Mesothelial cell of epicardium (in vitro differentiated cells): ENCODE data around the gene ODC1. TPM values are rescaled to one million over a fixed set of nuclear protein-coding genes. Genes with fewer than 3 reads are reported as not detected.
A peak's percentile ranks its signal among the peaks of the same experiment; 100 is the strongest.

Source experiments
- DNase-seq, 2 experiments: peaks; one replicate each; pipeline ENCODE4 v3.0.0; 2021; ENCODE audit warnings: low spot score in 2 of 2; ENCODE audit not compliant: unreplicated experiment in 2 of 2
- H3K27ac Mint-ChIP-seq: 2 replicates; pipeline ENCODE4 v1.8.0; 2021; ENCODE audit warnings: mixed read lengths
- H3K27me3 Mint-ChIP-seq: 2 replicates; pipeline ENCODE4 v1.8.0; 2021; ENCODE audit warnings: low read depth, mixed read lengths
- H3K36me3 Mint-ChIP-seq: 2 replicates; pipeline ENCODE4 v1.8.0; 2021; ENCODE audit warnings: mixed read lengths
- H3K4me1 Mint-ChIP-seq: 2 replicates; pipeline ENCODE4 v1.8.0; 2021; ENCODE audit warnings: mixed read lengths
- H3K4me3 Mint-ChIP-seq: 2 replicates; pipeline ENCODE4 v1.8.0; 2021; ENCODE audit warnings: mild to moderate bottlenecking, moderate library complexity, mixed read lengths
- H3K9me3 Mint-ChIP-seq: 2 replicates; pipeline ENCODE4 v1.8.0; 2021; ENCODE audit warnings: mixed read lengths
- CTCF ChIP-seq: fragments of 200-600 bp; sonication (generic); IDR thresholded peaks from one replicate; pipeline ENCODE4 v1.5.0; 2021; ENCODE audit warnings: antibody characterized with exemption; ENCODE audit not compliant: unreplicated experiment
- total RNA-seq: library from RNA; stranded (reverse); gene quantifications from 3 replicates; pipeline ENCODE4 v1.2.1, GENCODE V29; 2021

Gene ODC1
- total RNA-seq, 1 donor from 2014 or later, result 148 TPM

- no peaks in the 10 kb centered on the region for H3K9me3 Mint-ChIP-seq
- H3K27me3 Mint-ChIP-seq, result no peaks in the 10 kb centered on the region
- TF ChIP-seq CTCF, result no peak
- peak overlapping the region; percentile 9 for H3K27ac Mint-ChIP-seq
- H3K4me1 Mint-ChIP-seq, result peaks cover 2% of the 10 kb centered on the region
- no peak for DNase-seq
- H3K4me3 Mint-ChIP-seq, result no peak overlapping the region
- no peaks in the 10 kb centered on the region for H3K36me3 Mint-ChIP-seq
Measured at GRCh38 chr2:10392951-10393639, 55.0 kb downstream of the ODC1 start.

- TF ChIP-seq CTCF, result no peak
- no peaks in the 10 kb centered on the region for H3K9me3 Mint-ChIP-seq
- no peaks in the 10 kb centered on the region for H3K27me3 Mint-ChIP-seq
- no peak for DNase-seq
- no peaks in the 10 kb centered on the region for H3K36me3 Mint-ChIP-seq
- H3K4me3 Mint-ChIP-seq, result no peak overlapping the region
- peak overlapping the region; percentile 9 for H3K27ac Mint-ChIP-seq
- H3K4me1 Mint-ChIP-seq, result peaks cover 2% of the 10 kb centered on the region
Measured at GRCh38 chr2:10392548-10392947, 55.6 kb downstream of the ODC1 start.

- H3K27me3 Mint-ChIP-seq, result no peaks in the 10 kb centered on the region
- no peaks in the 10 kb centered on the region for H3K36me3 Mint-ChIP-seq
- H3K9me3 Mint-ChIP-seq, result no peaks in the 10 kb centered on the region
- peaks cover 2% of the 10 kb centered on the region for H3K4me1 Mint-ChIP-seq
- DNase-seq, result no peak
- H3K27ac Mint-ChIP-seq, result no peak overlapping the region
- no peak for TF ChIP-seq CTCF
- no peak overlapping the region for H3K4me3 Mint-ChIP-seq
Measured at GRCh38 chr2:10392100-10392499, 56.0 kb downstream of the ODC1 start.

GRCh38 chr2:10390369-10390801 is 57.7 kb downstream of the ODC1 start:
- Mint-ChIP-seq H3K27ac (no peak overlapping the region), H3K9me3 (no peaks in the 10 kb centered on the region), H3K27me3 (no peaks in the 10 kb centered on the region), H3K4me3 (no peak overlapping the region), H3K36me3 (no peaks in the 10 kb centered on the region), H3K4me1 (peaks cover 2% of the 10 kb centered on the region)
- TF ChIP-seq CTCF, result no peak
- no peak for DNase-seq

Other genes with a start within 250 kb of the ODC1 start
- gene HPCAL1, start 145.4 kb downstream of the ODC1 start, total RNA-seq, result 17.4 to 20.0 TPM (median 17.5 TPM) in 3 replicates
- 24.8 to 25.7 TPM (median 25.6 TPM) in 3 replicates for gene NOL10, start 241.6 kb upstream of the ODC1 start, total RNA-seq